ENCODE results near the gene ANO10.
"Not testable (repeated sequence)": the region's sequence is repeated elsewhere in the genome, so short reads cannot be mapped to it uniquely, and the experiment has no call there.

The ANO10 gene

DNA sequence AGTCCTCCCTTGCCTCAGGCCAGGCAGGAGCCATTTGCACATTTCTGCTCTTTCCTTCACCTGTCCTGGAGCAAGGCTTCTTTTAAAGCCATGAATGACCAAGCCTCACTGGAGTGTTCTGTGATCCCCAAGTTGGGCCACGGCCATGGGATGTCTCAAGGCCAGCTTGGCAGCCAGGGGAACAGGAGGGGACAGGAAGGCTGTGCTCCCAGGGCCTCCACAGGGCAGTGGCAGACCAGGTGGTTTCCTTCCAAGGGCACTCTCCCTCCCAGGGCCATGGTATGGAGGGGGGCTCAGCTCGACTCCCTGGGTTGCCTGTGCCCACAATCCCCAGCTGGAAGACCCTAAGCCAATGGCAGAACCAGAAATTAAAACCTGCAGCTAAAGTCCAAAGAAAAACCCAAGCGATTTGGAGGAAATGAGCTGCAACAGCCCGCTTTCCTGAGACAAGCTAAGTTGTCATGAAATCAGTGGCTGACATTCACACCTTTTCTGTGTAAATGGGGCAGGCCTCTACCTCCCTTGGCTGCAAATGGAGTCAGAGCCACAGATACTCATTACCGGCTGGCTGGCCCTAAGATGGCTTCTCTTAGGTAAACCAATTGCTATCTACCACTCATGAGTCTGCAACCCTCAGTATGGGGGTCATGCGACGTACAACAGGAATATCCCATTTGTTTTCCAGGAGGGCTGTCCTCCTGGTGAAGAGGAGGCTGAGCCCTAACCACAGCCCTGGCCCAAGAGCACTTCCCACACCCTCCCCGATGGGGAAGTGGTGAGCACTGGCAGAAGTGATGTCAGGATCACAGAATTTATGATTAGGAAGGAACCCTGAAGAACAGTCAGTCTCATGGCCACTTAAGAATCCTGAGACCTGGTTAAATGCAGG, 252.2 kb downstream of the ANO10 start:
- no peak for DNase-seq

- DNase-seq, result no peak
Measured at GRCh38 chr3:43366885-43367284, 254.9 kb downstream of the ANO10 start.

GRCh38 chr3:43366481-43366880, 255.3 kb downstream of the ANO10 start:
- no peak for DNase-seq

GRCh38 chr3:43365601-43366305, 256.1 kb downstream of the ANO10 start:
- no peak for DNase-seq

DNA sequence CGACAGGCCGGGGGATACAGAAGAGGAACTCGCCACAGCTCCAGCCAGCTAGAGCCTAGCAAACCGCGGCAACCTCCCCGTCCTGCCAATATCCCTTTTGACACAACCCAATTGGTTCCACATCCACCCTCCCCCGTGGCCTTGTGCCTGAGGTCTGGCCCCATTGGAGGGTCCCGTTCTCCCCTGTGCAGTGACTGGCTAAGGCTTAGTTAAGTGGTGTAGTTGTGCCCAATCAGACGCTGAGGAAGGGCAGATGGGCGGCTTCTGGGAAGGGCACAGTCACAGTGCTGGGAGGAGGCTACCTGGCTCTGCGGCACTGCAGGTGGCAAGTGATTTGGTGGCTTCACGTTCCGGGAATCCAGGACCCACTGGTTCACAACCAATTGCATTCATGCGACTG, 256.9 kb downstream of the ANO10 start:
- DNase-seq, result no peak

GRCh38 chr3:43364494-43364893, 257.3 kb downstream of the ANO10 start:
- DNase-seq, result no peak

- DNase-seq, result no peak
Measured at GRCh38 chr3:43363621-43364266, 258.1 kb downstream of the ANO10 start.

GRCh38 chr3:43362961-43363360, 258.9 kb downstream of the ANO10 start:
- no peak for DNase-seq

- DNase-seq, result no peak
Measured at GRCh38 chr3:43362183-43362582, 259.6 kb downstream of the ANO10 start.

DNA sequence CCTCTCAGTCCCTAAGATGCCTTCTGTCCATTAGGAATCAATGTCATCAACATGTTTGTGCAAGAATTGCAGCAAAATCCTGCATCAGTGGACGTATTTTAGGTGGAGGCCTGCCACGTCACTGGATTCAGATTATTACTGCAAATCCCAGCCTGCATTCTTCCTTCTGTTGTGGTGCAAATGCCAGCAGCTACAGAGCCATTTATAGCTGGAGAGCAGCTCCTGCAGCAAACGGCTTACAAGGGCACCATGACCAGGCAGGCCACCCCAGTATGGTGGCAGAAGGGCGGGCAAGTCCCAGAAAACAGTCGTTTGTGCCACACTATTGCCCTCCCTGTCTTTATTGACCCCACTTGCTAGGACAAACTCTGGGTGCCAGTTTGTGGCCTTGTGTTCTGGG, 260.7 kb downstream of the ANO10 start:
- DNase-seq, result no peak

DNA sequence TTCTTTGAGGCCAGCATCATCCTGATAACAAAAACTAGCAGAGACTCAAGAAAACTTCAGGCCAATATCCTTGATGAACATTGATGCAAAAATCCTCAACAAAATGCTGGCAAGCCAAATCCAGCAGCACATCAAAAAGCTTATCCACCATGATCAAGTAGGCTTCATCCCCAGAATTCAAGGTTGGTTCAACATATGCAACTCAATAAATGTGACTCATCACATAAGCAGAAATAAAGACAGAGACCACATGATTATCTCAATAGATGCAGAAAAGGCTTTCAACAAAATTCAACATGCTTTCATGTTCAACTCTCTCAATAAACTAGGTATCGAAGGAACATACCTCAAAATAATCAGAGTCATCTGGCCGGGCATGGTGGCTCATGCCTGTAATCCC, 265.8 kb downstream of the ANO10 start:
- DNase-seq, result not testable (repeated sequence)

DNA sequence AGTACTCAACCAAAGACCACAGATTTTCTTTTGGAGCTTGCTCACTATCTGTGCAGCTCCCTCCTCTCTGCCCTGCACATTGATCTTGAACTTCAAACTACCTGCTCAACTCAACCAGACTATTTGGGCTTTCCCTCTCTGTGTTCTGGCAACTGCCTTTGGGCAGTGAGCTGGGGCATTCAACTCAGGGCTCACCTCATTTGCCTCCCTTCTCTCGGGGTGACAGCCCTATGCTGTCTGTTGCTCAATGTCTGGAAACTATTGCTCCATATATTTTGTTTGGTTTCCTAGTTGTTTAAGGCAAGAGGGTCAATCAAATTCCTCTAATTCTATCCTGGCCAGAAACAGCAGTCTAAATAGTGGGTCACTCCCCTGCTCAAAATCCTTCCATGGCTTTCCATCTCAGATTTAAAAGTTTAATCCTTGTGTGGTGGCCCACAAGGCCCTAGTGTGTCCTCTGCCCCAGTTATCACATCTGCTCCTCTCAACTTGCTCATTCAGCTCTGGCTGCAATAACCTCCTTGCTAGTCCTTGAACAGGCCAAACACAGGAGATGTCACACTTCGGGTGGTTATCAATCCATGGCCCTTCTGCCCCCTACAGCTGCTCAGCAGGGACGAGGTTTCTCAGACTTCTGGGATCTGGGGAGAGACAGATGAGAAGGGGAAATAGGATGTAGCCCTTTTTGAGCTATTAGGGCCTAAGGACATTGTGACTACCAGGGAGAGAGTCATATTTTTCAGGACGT, 267.7 kb downstream of the ANO10 start:
- DNase-seq, result no peak

DNA sequence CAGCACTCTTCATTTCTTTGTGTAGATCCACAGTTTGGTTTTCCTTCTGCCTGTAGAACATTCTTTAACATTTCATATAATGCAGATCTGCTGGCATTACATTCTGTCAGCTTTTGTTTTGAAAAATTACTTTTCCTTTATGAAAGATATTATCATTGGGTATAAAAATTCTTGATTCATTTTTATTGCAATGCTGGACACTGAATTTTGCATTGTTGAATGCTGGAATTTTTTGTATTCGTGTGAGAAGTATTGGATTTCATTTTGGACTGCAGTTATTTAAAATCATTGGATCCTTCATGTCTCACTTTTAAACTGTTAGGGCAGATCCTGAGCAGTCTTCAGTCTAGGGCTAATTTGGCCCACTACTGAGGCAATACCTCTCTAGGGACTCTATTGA, 268.4 kb downstream of the ANO10 start:
- no peak for DNase-seq

DNA sequence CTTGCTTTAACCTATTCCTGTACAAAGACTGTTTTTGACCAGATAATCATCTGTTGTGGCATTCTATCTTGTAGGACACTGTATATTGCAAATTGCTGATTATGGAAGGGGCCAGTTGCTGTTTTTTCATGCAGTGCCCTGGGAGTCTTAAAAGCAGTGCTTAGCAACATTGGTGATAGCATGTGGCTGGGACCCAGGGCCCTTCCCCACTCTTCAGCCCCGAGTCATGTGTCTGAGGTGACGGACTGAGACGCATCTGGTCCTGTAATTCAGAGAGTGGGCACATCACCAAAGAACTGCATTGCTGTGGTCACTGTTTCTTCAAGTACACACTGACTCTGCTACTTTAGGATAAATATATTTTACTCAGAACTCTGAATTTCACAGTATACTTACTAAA, 272.1 kb downstream of the ANO10 start:
- no peak for DNase-seq

- no peak for DNase-seq
Measured at GRCh38 chr3:43348852-43349574, 272.8 kb downstream of the ANO10 start.

DNA sequence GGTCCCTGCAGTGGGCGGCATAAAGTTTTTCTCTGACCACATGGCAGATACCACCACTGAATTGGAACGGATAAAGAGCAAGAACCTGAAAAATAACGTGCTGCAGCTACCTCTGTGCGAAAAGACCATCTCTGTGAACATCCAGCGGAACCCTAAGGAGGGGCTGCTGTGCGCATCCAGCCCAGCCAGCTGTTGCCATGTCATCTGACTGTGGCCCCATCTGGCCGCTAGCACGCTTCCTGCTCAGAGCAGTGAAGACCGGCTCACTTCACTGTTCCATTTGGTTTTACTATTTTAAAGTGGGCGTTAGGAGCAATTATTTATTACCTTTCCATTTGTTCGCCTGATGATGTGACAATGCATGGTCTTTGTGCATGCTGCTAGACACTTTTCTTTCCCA, 273.5 kb downstream of the ANO10 start:
- DNase-seq, result no peak

DNA sequence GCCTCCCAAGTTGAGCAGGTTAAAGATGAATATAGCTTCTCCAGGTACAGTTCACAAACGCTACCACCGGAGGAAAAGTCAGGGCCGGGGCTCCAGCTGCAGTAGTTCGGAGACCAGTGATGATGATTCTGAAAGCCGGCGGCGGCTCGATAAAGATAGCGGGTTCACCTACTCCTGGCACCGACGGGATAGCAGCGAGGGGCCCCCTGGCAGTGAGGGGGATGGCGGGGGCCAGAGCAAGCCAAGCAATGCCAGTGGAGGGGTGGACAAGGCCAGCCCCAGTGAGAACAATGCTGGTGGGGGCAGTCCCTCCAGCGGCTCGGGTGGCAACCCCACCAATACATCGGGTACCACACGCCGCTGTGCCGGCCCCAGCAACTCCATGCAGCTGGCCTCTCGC, 274.0 kb downstream of the ANO10 start:
- DNase-seq, result no peak

DNA sequence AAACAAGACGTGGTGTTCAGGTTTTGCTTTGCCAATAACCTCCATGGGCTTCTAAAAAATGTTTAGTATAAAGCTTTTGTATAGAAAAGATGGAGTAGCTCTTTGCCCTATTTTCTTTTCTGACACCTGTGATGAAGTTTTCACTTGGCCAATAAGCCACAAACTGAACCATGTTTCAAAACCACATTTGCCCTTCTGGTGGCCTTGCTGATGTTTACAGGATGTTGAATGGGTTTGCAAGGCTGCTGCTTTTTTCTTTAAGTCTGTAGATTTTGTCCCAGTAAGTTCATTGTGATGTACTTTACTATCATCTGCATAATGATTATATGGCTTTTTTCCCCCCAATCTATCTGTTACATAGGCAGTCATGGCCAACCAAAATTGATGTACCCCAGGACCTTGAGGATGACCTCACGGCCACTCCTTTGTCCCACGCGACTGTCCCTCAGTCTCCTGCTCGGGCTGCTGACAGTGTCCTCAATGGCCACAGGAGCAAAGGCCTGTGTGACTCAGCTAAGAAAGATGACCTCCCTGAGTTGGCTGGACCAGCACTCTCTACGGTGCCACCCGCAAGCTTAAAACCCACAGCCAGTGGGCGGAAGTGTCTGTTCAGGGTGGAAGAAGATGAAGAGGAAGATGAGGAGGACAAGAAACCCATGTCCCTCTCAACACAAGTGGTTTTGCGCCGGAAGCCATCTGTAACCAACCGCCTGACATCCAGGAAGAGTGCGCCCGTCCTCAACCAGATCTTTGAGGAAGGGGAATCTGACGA, 274.6 kb downstream of the ANO10 start:
- peak in 1 of 2 experiments; percentile 9 for DNase-seq

DNA sequence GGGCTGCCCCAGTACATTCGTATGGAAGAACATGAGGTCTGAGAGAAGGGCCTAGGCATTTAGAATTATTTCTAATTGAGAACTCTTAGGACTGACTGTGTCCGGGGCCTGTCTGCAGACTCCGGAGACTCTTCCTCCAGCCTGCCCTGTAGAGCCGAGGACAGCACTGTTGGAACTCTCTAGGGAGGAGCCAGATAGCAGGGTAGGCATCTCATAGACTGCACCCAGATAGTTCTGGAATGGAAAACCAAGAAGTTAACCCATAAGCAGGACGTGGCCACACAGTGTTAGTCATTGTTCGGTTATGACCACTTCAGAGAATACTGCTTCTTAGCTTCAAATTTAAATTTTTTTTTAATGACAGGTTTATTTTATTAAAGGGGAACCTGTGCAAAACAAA, 275.9 kb downstream of the ANO10 start:
- DNase-seq, result peak in 1 of 2 experiments; percentile 34

DNA sequence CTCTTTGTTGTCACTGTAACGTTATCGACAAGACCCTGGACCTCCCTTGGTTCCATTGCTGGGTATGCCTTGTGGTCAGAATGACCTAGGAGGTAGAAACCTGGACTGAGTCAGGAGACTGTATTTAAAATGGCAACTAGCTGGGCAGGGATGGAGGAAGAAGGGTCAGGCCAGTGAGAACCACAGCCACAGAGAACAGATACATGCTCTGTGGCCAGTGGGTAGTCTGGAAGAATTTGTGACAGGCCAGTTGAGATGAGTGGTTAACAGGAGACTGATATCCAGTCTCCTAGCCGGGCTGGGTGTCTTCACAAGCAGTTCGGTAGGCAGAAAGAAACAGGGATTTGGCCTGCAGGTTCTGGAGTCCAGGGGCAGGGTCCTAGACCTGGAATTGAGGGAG, 276.6 kb downstream of the ANO10 start:
- DNase-seq, result no peak

DNA sequence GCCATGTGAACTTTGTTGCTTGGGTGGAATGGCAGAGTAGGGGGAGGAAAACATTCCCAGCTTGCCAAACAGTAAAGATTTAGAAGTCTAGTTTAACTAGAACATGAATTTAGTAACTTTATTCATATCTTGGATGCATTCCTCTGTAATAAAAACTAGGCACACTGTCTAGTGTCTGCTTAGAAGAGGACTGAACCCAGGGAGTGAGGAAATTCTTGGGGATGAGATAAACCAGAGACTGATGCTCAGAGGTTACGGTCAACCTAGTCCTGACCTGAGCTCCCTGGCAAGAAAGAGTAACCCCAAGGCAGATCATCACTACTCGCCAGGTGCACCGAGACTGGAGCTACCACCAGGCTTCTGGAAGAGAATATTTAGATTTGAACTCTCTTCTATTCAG, 277.3 kb downstream of the ANO10 start:
- no peak for DNase-seq

- DNase-seq, result no peak
Measured at GRCh38 chr3:43343815-43344214, 278.0 kb downstream of the ANO10 start.
